Measurements from ENCODE around the gene TMEM243.

DNA sequence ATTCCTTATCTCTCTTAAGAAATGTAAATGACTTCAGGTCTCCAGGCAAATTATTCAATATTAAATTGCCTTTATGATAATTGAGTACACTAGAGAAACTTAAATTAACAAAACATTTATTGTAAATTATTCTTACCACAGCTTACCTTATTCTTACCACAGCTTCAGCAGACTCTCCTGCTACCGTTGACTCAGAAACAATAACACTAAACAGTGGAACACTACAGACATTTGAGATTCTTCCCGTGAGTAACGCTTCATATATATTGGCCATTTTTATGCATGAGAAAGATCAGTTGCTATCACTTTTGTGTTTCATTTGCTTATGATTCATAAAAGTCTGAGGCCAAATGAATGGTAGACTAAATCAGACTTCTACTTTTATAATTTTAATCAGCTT, 28.7 kb downstream of the TMEM243 start:
- TF ChIP-seq, protein P1, sequence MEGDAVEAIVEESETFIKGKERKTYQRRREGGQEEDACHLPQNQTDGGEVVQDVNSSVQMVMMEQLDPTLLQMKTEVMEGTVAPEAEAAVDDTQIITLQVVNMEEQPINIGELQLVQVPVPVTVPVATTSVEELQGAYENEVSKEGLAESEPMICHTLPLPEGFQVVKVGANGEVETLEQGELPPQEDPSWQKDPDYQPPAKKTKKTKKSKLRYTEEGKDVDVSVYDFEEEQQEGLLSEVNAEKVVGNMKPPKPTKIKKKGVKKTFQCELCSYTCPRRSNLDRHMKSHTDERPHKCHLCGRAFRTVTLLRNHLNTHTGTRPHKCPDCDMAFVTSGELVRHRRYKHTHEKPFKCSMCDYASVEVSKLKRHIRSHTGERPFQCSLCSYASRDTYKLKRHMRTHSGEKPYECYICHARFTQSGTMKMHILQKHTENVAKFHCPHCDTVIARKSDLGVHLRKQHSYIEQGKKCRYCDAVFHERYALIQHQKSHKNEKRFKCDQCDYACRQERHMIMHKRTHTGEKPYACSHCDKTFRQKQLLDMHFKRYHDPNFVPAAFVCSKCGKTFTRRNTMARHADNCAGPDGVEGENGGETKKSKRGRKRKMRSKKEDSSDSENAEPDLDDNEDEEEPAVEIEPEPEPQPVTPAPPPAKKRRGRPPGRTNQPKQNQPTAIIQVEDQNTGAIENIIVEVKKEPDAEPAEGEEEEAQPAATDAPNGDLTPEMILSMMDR (IDR thresholded peaks at IDR 0.05; ENCODE audit: insufficient read depth, low read depth, low read length): no peak
- no peak for TF ChIP-seq EZH2 (IDR thresholded peaks at IDR 0.05; ENCODE audit: insufficient read depth, low read length)
